H1 (cell line): ENCODE results near the gene FOXF2. TPM values are rescaled to one million over a fixed set of nuclear protein-coding genes. Genes with fewer than 3 reads are reported as not detected.

Experiments
- CTCF ChIA-PET: fragments of 300-600 bp; sonication (Branson Sonifier 250); formaldehyde crosslinking; loops from one replicate; lab custom pipeline; 2021; ENCODE audit not compliant: partially characterized antibody; lab: Charles Lee
- POLR2A ChIA-PET: fragments of 300-600 bp; sonication (Branson Sonifier 250); formaldehyde crosslinking; loops from one replicate; lab custom pipeline; 2021; ENCODE audit warnings: inconsistent platforms; ENCODE audit not compliant: partially characterized antibody; lab: Charles Lee
- DNase-seq, 2 experiments: peaks; one replicate each; pipeline versions ENCODE4 v3.0.0 to v3.0.0-alpha.2; 2010 to 2022; ENCODE audit warnings: low spot score in 2 of 2, low read depth in 1 of 2, mixed read lengths in 1 of 2
- FAIRE-seq: peaks from 2 replicates; lab custom pipeline; 2011; peaks lifted over from hg19 to GRCh38; lab: Jason Lieb, UNC
- H2AFZ ChIP-seq: 2 replicates; pipeline ENCODE4 v1.8.1; 2012; ENCODE audit warnings: low read length, inconsistent platforms
- H2AK5ac ChIP-seq: 2 replicates; pipeline ENCODE4 v1.6.1; 2013; ENCODE audit warnings: low read depth, low read length
- H2BK120ac ChIP-seq: replicated peaks from 2 replicates; pipeline ENCODE3; 2013; ENCODE audit warnings: low read depth, low read length, inconsistent platforms
- H2BK12ac ChIP-seq: 2 replicates; pipeline ENCODE4 v1.6.1; 2013; ENCODE audit warnings: low read depth, low read length
- H2BK15ac ChIP-seq: 2 replicates; pipeline ENCODE4 v1.6.1; 2013; ENCODE audit warnings: low read length
- H2BK20ac ChIP-seq: 2 replicates; pipeline ENCODE4 v1.6.1; 2013; ENCODE audit warnings: low read length
- H2BK5ac ChIP-seq: 2 replicates; pipeline ENCODE4 v1.6.1; 2013; ENCODE audit warnings: low read depth, low read length
- H3K14ac ChIP-seq: 2 replicates; pipeline ENCODE4 v1.6.1; 2013; ENCODE audit warnings: inconsistent platforms; ENCODE audit not compliant: insufficient read length
- H3K18ac ChIP-seq: 2 replicates; pipeline ENCODE4 v1.6.1; 2013; ENCODE audit warnings: low read length; ENCODE audit errors: extremely low read depth
- H3K23ac ChIP-seq: 2 replicates; pipeline ENCODE4 v1.6.1; 2013; ENCODE audit warnings: inconsistent platforms; ENCODE audit not compliant: insufficient read length
- H3K23me2 ChIP-seq: 2 replicates; pipeline ENCODE4 v1.6.1; 2013; ENCODE audit warnings: low read depth, low read length
- H3K27ac ChIP-seq: 2 replicates; pipeline ENCODE4 v1.6.1; 2011; ENCODE audit warnings: low read depth, low read length, inconsistent platforms
- H3K27me3 ChIP-seq, 4 experiments: replicated peaks in 1 of 4; 1 replicate in 1 of 4; 2 replicates in 3 of 4; pipeline versions ENCODE4 v1.6.1 to v1.8.1; 2011 to 2013; ENCODE audit warnings: low read length in 3 of 4, mild to moderate bottlenecking in 3 of 4, inconsistent platforms in 2 of 4, mixed read lengths in 2 of 4, moderate library complexity in 1 of 4; ENCODE audit not compliant: control insufficient read depth in 3 of 4, insufficient read depth in 3 of 4; ENCODE audit errors: extremely low read depth in 1 of 4
- H3K36me3 ChIP-seq, 4 experiments: 2 replicates each; pipeline versions ENCODE4 v1.6.1 to v1.8.1; 2011 to 2013; ENCODE audit warnings: mild to moderate bottlenecking in 4 of 4, low read length in 3 of 4, moderate library complexity in 2 of 4, control low read depth in 1 of 4, inconsistent platforms in 1 of 4; ENCODE audit not compliant: insufficient read depth in 4 of 4, control insufficient read depth in 2 of 4
- H3K4ac ChIP-seq: replicated peaks from 2 replicates; pipeline ENCODE3; 2013; ENCODE audit warnings: low read length, low read depth, mixed read lengths, inconsistent platforms; ENCODE audit not compliant: insufficient read length
- H3K4me1 ChIP-seq, 4 experiments: replicated peaks in 1 of 4; 1 replicate in 1 of 4; 2 replicates in 3 of 4; pipeline versions ENCODE4 v1.6.1 to v1.8.1; 2011 to 2013; ENCODE audit warnings: low read length in 3 of 4, inconsistent platforms in 2 of 4, mixed read lengths in 1 of 4; ENCODE audit not compliant: insufficient read depth in 4 of 4, control insufficient read depth in 3 of 4
- H3K4me2 ChIP-seq, 2 experiments: 2 replicates each; pipeline versions ENCODE4 v1.6.1 to v1.8.1; 2011 to 2013; ENCODE audit warnings: low read depth in 2 of 2, low read length in 2 of 2, control low read depth in 1 of 2, inconsistent platforms in 1 of 2, mild to moderate bottlenecking in 1 of 2; ENCODE audit not compliant: insufficient read depth in 1 of 2
- H3K4me3 ChIP-seq, 4 experiments: fragments of 200-600, 300-600 bp in 1 of 4; sonication (generic), shearing (Covaris generic), sonication (Bioruptor Twin) in 1 of 4; 2 replicates each; pipeline versions ENCODE4 v1.5.1 to v1.8.1; 2011 to 2016; ENCODE audit warnings: low read length in 4 of 4, low read depth in 3 of 4, control low read depth in 2 of 4, inconsistent platforms in 2 of 4, mild to moderate bottlenecking in 2 of 4, mixed read lengths in 1 of 4, moderate library complexity in 1 of 4; ENCODE audit not compliant: insufficient read depth in 2 of 4; ENCODE audit errors: extremely low read depth in 1 of 4
- H3K56ac ChIP-seq: replicated peaks from 2 replicates; pipeline ENCODE3; 2013; ENCODE audit warnings: low read depth, mild to moderate bottlenecking, mixed read lengths, low read length, inconsistent platforms; ENCODE audit not compliant: insufficient read length
- H3K79me1 ChIP-seq: 2 replicates; pipeline ENCODE4 v1.6.1; 2013; ENCODE audit warnings: low read depth, low read length, control low read depth
- H3K79me2 ChIP-seq, 2 experiments: 2 replicates each; pipeline versions ENCODE4 v1.6.1 to v1.8.1; 2012 to 2013; ENCODE audit warnings: low read length in 2 of 2, mild to moderate bottlenecking in 2 of 2, inconsistent platforms in 1 of 2; ENCODE audit not compliant: insufficient read depth in 2 of 2, control insufficient read depth in 1 of 2
- H3K9ac ChIP-seq, 4 experiments: replicated peaks in 1 of 4; 1 replicate in 1 of 4; 2 replicates in 3 of 4; pipeline versions ENCODE4 v1.6.1 to v1.8.1; 2011 to 2013; ENCODE audit warnings: low read depth in 3 of 4, low read length in 3 of 4, control low read depth in 2 of 4, mild to moderate bottlenecking in 2 of 4, moderate library complexity in 2 of 4, inconsistent platforms in 1 of 4; ENCODE audit errors: extremely low read depth in 1 of 4
- H3K9me3 ChIP-seq, 2 experiments: 2 replicates each; pipeline versions ENCODE4 v1.6.1 to v1.8.1; 2012 to 2013; ENCODE audit warnings: mild to moderate bottlenecking in 2 of 2, moderate library complexity in 2 of 2, control low read depth in 1 of 2, inconsistent platforms in 1 of 2, low read depth in 1 of 2, low read length in 1 of 2, mixed read lengths in 1 of 2; ENCODE audit not compliant: insufficient read depth in 2 of 2
- H4K20me1 ChIP-seq, 2 experiments: replicated peaks in 1 of 2; 2 replicates each; pipeline versions ENCODE3 to v1.8.1; 2011 to 2013; ENCODE audit warnings: inconsistent platforms in 2 of 2, low read length in 2 of 2, mild to moderate bottlenecking in 1 of 2; ENCODE audit not compliant: insufficient read depth in 2 of 2, control insufficient read depth in 1 of 2
- H4K5ac ChIP-seq: 2 replicates; pipeline ENCODE4 v1.6.1; 2013; ENCODE audit warnings: low read length, low read depth, mixed read lengths, inconsistent platforms; ENCODE audit not compliant: insufficient read length
- H4K8ac ChIP-seq: 2 replicates; pipeline ENCODE4 v1.8.0; 2013; ENCODE audit warnings: mild to moderate bottlenecking, moderate library complexity, low read length, inconsistent platforms; ENCODE audit not compliant: insufficient read depth; ENCODE audit errors: extremely low read depth
- H4K91ac ChIP-seq: replicated peaks from 2 replicates; pipeline ENCODE3; 2013; ENCODE audit warnings: low read length, mixed read lengths, inconsistent platforms; ENCODE audit not compliant: insufficient read length
- EZH2 ChIP-seq: fragments of 200-600 bp; sonication (generic); IDR thresholded peaks from 2 replicates; pipeline ENCODE4 v1.7.1; 2012; ENCODE audit warnings: low read depth, mild to moderate bottlenecking, moderate library complexity, low read length, inconsistent platforms; ENCODE audit not compliant: severe bottlenecking
- RNF2 ChIP-seq: fragments of 200-900, 300-1000 bp; sonication (generic); IDR thresholded peaks from 2 replicates; pipeline ENCODE4 v1.7.1; 2016; ENCODE audit warnings: borderline replicate concordance, low read depth, mild to moderate bottlenecking, antibody characterized with exemption, low read length; ENCODE audit not compliant: poor library complexity, severe bottlenecking; ENCODE audit errors: missing control alignments
- SUZ12 ChIP-seq: fragments of 200-600 bp; sonication (generic); IDR thresholded peaks from 2 replicates; pipeline ENCODE4 v1.6.1; 2012; ENCODE audit warnings: mild to moderate bottlenecking, inconsistent platforms, low read length, moderate library complexity, mixed read lengths
- WGBS, 2 experiments: shearing (Covaris generic) in 1 of 2; methylation state at CpG; one replicate each; pipeline versions ENCODE4 v1.1.6 to v1.1.7; 2013 to 2015; ENCODE audit warnings: low lambda C conversion rate in 2 of 2, mixed read lengths in 2 of 2, inconsistent platforms in 1 of 2, low coverage in 1 of 2, missing lambda C conversion rate in 1 of 2; ENCODE audit not compliant: insufficient replicate concordance in 2 of 2, insufficient coverage in 1 of 2, insufficient read length in 1 of 2; ENCODE audit errors: extremely low coverage in 1 of 2, missing lambda C conversion rate in 1 of 2; 5-methylcytosine and 5-hydroxymethylcytosine counted together
- polyA plus RNA-seq, 7 experiments: library from polyadenylated mRNA; depleted of rRNA in 3 of 7; stranded (reverse) in 5 of 7; unstranded in 2 of 7; fragments of >200 nt in 5 of 7; fragments of 200-250 nt in 2 of 7; gene quantifications; 1 replicate in 5 of 7; 2 replicates in 1 of 7; 4 replicates in 1 of 7; pipeline versions ENCODE4 v1.2.1 to v1.2.3, GENCODE V29; 2011 to 2013; ENCODE audit warnings: missing spikeins in 2 of 7, mixed read lengths in 2 of 7
- total RNA-seq: library from RNA; stranded (reverse); fragmentation: NEBNext Ultra II Directional; extraction: Animal tissue kit (Norgen Biotek cat#: 25700); gene quantifications from 2 replicates; pipeline ENCODE4 v1.2.1, GENCODE V29; 2021

Gene FOXF2
- total and polyA plus RNA-seq, 2 of the 8 experiments (the other 6 are each of a cell fraction or from before 2014, with no cell fraction given) = 0.05 TPM; not detected in 1

GRCh38 chr6:1380625-1381427, 8.6 kb upstream of the FOXF2 start:
- no peak overlapping the region for H3K4me3 ChIP-seq
- no peak overlapping the region for H3K9ac ChIP-seq
- FAIRE-seq = no peak
- no peak overlapping the region for H3K27ac ChIP-seq
- no peak overlapping the region; the same call in 1 of the 2 replicates for H2AK5ac ChIP-seq
- no peak overlapping the region for H4K91ac ChIP-seq
- no peak overlapping the region for H2BK20ac ChIP-seq
- 0 out of 2 replicates have a peak overlapping the region, but pooled peaks have one; percentile 60 for H2BK12ac ChIP-seq
- no peaks in the 10 kb centered on the region for H3K9me3 ChIP-seq
- H3K79me2 ChIP-seq = no peaks in the 10 kb centered on the region
- H4K8ac ChIP-seq = no peak overlapping the region
- H3K36me3 ChIP-seq = peaks cover 0 to 3% (median 0%) of the 10 kb centered on the region in 4 experiments; a peak in 1 of 8 replicates
- peak overlapping the region in 1 of 2 experiments; percentile 0; a peak in 1 of 4 replicates for H3K4me2 ChIP-seq
- POLR2A ChIA-PET = no interaction called here
- no peak overlapping the region for H2AFZ ChIP-seq
- H3K14ac ChIP-seq = no peak overlapping the region
- peaks cover 88 to 100% (median 97%) of the 10 kb centered on the region in 4 experiments for H3K27me3 ChIP-seq
- DNase-seq = no peak
- no peak overlapping the region for H3K23ac ChIP-seq
- 15% methylated on average over 20 of the region's 20 CpGs; no CpG with 5 or more reads in 1 of the 2 experiments for WGBS, 2 experiments
- H3K56ac ChIP-seq = no peak overlapping the region
- no peak overlapping the region for H2BK5ac ChIP-seq
- H2BK15ac ChIP-seq = peak overlapping the region; percentile 31; the same call in 1 of the 2 replicates
- H3K4ac ChIP-seq = no peak overlapping the region
- H2BK120ac ChIP-seq = no peak overlapping the region
- no peak overlapping the region for H3K18ac ChIP-seq
- no peak overlapping the region for H4K5ac ChIP-seq
- H3K79me1 ChIP-seq = no peaks in the 10 kb centered on the region
- CTCF ChIA-PET = interaction anchor here (0.7 to 1.9 kb wide), 14 partner anchors 10 to 582 kb away, joined by 3 to 12 read pairs (median 4); no protein-coding TSS in a partner anchor
- H3K4me1 ChIP-seq = peaks cover 0 to 37% (median 17%) of the 10 kb centered on the region in 4 experiments; a peak in 5 of 7 replicates
- H4K20me1 ChIP-seq = peaks cover 14 to 29% of the 10 kb centered on the region in 2 experiments
- H3K23me2 ChIP-seq = peaks cover 6% of the 10 kb centered on the region; the same call in 1 of the 2 replicates
- TF ChIP-seq SUZ12 (peak; percentile 79), EZH2 (peak; percentile 67), RNF2 (peak; percentile 96)
